GM12864 (cell line): Measurements from ENCODE around the gene TMEM219.
"Not testable (repeated sequence)": the region's sequence is repeated elsewhere in the genome, so short reads cannot be mapped to it uniquely, and the experiment has no call there.

Experiments
- DNase-seq: peaks from one replicate; pipeline ENCODE4 v3.0.0-alpha.2; 2011; ENCODE audit warnings: low read depth
- H3K4me3 ChIP-seq: 2 replicates; pipeline ENCODE4 v1.5.1; 2011; ENCODE audit warnings: mild to moderate bottlenecking, low read depth, low read length, control low read depth
- TF ChIP-seq, protein P1 (sequence below): IDR thresholded peaks from 2 replicates; pipeline ENCODE4 v1.5.1; 2011; ENCODE audit warnings: low read depth, mild to moderate bottlenecking, moderate library complexity, low read length, control low read depth, inconsistent platforms; ENCODE audit errors: missing control alignments

TMEM219 gene

DNA sequence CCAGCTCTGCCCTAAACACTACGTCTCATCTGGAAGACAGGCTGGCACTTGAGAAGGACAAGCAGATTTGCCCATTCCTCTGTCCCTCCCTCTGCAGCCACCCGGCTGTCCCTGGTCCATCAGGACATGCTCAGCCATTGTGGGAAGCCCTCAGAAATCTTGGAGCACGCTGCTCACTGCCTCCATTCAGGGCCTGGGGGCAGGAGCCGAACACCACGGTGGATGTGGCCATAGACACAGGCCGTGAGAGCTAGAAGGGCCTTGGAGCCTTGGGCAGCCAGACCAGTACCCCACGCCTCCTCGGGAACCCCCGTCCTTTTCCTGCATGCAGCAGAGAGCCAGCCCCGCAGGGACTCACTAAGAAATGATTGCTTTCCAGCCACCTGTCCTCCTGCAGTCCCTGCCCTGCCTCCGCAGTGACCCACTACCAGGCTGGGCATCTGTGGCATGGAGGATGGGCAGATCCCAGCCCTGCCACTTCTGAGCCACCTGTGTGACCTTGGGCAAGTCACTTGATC, 45.6 kb downstream of the TMEM219 start:
- DNase-seq: no peak
- TF ChIP-seq, protein P1, sequence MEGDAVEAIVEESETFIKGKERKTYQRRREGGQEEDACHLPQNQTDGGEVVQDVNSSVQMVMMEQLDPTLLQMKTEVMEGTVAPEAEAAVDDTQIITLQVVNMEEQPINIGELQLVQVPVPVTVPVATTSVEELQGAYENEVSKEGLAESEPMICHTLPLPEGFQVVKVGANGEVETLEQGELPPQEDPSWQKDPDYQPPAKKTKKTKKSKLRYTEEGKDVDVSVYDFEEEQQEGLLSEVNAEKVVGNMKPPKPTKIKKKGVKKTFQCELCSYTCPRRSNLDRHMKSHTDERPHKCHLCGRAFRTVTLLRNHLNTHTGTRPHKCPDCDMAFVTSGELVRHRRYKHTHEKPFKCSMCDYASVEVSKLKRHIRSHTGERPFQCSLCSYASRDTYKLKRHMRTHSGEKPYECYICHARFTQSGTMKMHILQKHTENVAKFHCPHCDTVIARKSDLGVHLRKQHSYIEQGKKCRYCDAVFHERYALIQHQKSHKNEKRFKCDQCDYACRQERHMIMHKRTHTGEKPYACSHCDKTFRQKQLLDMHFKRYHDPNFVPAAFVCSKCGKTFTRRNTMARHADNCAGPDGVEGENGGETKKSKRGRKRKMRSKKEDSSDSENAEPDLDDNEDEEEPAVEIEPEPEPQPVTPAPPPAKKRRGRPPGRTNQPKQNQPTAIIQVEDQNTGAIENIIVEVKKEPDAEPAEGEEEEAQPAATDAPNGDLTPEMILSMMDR: no peak
- no peak overlapping the region for H3K4me3 ChIP-seq

DNA sequence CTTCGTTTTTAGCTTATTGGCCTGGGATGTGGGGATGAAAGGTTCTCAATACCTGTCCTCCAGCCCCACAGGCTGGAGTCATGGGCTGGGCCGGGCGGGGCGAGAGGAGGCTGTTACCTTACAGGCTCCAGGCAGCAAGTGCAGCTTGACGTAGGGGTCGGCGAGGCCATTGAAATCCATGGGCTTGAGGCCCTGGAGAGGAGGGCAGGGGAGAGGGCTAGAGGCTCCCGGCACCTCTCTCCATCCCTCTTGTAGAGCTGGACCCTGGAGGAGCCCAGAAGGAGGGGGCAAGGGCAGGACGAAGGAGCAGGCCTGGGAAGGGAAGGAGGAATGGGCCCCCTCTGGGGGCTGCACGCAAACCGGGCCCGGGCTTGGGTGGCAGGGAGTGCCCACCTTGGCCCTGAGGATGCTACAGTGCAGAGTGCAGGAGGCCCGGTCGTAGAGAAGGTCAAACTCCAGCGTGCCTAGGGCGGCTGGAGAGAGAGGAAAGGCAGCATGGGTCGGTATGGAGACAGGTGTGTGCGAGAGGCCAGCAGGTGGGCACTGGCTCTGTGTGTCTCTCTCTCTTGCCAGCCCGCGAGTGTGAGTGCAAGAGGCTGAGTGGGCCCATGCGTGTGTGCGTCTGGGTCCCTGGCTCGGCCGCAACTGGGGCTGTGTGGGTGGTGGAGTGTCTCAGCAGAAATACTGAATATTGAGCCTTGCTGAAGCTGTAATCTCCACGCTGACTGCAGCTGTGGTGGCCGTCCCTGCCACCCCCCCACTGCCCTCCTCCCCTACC, 47.4 kb downstream of the TMEM219 start:
- no peak overlapping the region for H3K4me3 ChIP-seq

DNA sequence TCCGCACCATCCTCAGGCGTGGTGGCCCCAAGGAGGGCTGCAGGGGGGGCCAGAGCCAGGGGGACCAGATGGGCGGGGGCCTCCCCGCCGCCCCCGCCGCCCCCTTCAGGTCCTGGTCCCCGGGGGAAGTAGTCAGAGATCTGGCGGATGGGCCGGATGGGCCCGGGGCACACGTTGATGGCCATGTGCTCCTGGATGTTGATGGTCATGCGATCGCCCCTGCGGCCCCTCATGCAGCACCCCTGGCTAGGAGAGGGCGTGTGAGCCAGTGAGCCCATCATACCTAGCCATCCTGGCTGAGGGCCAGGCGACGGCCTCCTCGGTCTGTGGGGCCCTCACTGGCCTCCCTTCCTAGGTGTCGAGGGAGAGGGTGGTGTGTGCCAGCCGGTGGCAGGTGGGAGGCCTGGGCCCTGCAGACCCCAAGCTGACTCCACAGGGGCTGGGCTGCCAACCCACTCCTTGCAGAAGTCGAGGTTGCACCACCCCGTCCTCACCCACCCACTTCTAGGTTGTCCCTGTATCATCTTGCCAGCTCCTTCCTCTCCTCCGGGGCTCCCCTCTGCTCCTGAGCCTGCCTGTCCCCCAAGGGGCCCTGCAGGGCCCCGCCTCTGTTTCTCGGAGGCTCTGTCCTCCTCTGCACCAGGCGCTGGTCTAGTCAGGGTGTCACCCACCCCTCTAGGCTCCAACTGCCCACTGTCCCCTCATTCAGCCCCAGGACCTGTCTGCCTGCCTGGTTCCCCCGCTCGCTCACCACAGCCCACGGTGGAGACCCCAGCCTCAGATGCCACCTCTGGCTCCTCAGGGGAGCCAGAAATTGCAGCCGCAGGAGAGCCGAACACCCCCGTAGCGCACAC, 48.3 kb downstream of the TMEM219 start:
- H3K4me3 ChIP-seq: no peak overlapping the region; the same call in 1 of the 2 replicates
- TF ChIP-seq, protein P1: no peak
- DNase-seq: no peak

More for the DNA sequence above, 47.4 kb downstream of the TMEM219 start:
- no peak for DNase-seq
- TF ChIP-seq, protein P1: no peak

DNA sequence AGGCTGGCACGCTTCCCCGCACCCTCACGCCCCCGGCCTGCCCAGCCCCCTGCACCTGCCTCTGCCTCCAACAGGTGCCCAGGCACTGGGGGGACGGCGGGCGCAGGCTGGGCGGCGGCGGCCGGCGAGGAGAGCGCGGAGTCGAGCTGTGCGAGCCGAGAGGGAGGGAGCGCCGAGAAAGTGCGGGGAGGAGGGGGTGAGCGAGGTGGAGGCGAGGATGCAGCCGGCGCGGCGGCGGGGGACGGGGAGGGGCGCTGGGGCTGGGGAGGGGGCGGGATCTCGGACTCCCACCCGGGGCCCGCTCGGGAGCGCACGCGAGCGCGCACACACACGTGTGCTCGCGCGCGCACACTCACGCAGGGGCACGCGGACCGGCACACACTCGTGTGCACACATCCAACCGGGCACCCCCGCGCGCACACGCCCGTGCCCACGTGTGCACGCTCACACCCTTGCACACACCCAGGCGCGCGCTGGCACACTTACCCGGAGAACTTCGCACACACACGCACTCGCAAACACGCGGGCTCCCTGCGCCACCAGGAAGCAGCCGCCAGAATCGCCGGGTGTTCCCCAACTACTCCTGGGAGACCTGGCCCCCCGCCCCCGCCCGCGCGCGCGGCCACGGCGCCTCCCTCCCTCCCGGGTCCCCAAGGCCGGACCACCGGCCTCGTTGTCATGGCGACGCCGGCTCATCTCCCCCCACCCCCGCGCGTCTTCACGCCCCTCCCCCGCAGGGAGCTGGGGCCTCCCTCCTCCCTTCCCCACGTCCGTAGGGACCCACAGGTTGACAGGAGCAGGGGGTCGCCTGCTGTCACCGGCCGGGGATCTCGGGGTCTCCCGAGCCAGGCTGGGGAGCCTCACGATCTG, 49.2 kb downstream of the TMEM219 start, which contains the start of gene DOC2A:
TSS of gene DOC2A (minus strand) at position 184 of the 870 bp plus-strand sequence. CDS start 805 bp downstream, outside the sequence.
- peak within 1 kb of the TSS; percentile 49 for H3K4me3 ChIP-seq
- DNase-seq: no peak

DNA sequence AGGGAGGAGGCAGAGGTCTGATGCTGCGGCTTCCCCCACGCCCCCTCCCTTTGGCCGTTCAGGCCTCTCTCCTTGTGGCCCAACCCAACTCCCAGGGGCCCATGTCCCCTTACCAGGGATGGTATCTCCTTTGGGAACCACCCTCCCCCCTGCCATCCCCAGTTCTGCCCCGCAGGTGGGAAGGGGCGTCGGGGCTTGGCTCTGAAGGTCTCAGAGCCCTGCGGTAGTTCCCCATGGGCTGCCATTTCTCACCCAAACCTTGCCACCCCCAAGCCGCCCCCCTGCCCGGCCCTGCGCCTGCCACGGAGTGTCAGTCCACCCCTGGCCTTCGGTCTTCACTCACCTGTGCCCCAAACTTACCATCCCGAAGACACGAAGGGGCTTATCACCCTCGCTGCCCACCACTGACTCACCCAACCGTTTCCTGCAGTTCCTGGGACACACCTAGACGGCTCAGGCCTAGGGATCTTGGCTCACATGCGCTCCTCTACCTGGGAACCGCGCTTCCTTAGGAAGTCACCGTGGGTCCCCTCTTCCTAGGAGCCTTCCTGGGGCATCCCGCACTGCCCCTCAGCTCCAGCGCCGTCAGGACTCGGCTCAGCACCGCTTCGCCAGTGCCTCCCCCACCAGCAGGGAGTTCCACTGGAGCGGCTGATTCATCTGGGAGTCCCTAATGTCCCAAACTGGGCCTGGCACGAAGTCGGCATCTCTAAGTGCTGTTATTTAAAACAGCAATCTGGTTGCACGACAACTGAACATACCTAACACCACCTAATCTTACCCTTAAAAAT, 50.0 kb downstream of the TMEM219 start:
- DNase-seq: no peak
- no peak overlapping the region for H3K4me3 ChIP-seq
- TF ChIP-seq, protein P1: no peak

More for the DNA sequence above, 49.2 kb downstream of the TMEM219 start, which contains the start of gene DOC2A:
- TF ChIP-seq, protein P1: no peak

DNA sequence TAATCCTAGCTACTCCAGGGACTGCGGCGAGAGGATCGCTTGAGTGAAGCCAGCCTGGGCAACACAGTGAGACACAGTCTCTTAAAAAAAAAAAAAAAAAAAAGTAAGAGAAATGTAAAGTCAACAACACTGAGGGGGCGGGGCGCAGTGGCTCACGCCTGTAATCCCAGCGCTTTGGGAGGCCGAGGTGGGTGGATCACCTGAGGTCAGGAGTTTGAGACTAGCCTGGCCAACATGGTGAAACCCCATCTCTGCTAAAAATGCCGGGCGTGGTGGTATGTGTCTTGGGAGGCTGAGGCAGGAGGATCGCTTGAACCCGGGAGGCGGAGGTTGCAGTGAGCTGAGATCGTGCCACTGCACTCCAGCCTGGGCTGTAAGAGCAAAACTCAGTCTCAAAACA, 50.7 kb downstream of the TMEM219 start:
- H3K4me3 ChIP-seq, DNase-seq: not testable (repeated sequence)

DNA sequence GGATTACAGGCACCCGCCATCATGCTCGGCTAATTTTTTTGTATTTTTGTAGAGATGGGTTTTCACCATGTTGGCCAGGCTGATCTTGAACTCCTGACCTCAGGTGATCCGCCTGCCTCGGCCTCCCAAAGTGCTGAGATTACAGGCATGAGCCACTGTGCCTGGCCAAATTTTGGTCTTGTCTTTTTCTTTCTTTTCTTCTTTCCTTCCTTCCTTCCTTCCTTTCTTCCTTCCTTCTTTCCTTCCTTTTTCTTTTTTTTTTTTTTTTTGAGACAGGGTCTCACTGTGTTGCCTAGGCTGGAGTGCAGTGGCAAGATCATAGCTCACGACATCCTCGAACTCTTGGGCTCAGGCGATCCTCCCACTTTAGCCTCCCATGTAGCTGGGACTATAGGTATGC, 53.6 kb downstream of the TMEM219 start:
- DNase-seq: not testable (repeated sequence)

More for the DNA sequence above, 53.6 kb downstream of the TMEM219 start:
- not testable (repeated sequence) for H3K4me3 ChIP-seq
